PFSK-1 (cell line): ENCODE results near the gene CDC25A.

Experiments used
- POLR2AphosphoS5 ChIP-seq: IDR thresholded peaks from 2 replicates; pipeline ENCODE4 v1.6.1; 2012; ENCODE audit warnings: low read depth, mild to moderate bottlenecking, control low read depth, low read length, moderate library complexity
- TAF1 ChIP-seq: IDR thresholded peaks from 2 replicates; pipeline ENCODE4 v1.6.1; 2012; ENCODE audit warnings: low read length, control low read depth, borderline replicate concordance; ENCODE audit not compliant: insufficient read depth

- TF ChIP-seq POLR2AphosphoS5 (no peak), TAF1 (no peak)
These were observed 34.6 kb upstream of the CDC25A start, which contains the start of gene CAMP for GRCh38 chr3:48222616-48223513.
